IMR-90 (cell line): ENCODE measurements around the gene ZNF771.

Experiments used
- FOS ChIP-seq: fragments of 150-350 bp; IDR thresholded peaks from 2 replicates; pipeline ENCODE4 v1.6.1; 2016; ENCODE audit warnings: low read depth, low read length
- MAFK ChIP-seq: IDR thresholded peaks from 2 replicates; pipeline ENCODE4 v1.6.1; 2012; ENCODE audit warnings: low read depth, low read length, improper control_type of control experiment
- MAZ ChIP-seq: IDR thresholded peaks from 2 replicates; pipeline ENCODE4 v1.6.1; 2012; ENCODE audit warnings: low read depth, mild to moderate bottlenecking, low read length, improper control_type of control experiment, moderate library complexity, borderline replicate concordance
- POLR2A ChIP-seq: IDR thresholded peaks from 2 replicates; pipeline ENCODE4 v1.6.1; 2012; ENCODE audit warnings: mild to moderate bottlenecking, low read depth, low read length
- RAD21 ChIP-seq: IDR thresholded peaks from 2 replicates; pipeline ENCODE4 v1.6.1; 2012; ENCODE audit warnings: low read length, improper control_type of control experiment
- RCOR1 ChIP-seq: IDR thresholded peaks from 2 replicates; pipeline ENCODE4 v1.6.1; 2012; ENCODE audit warnings: mild to moderate bottlenecking, low read length, improper control_type of control experiment; ENCODE audit not compliant: insufficient replicate concordance
- RFX5 ChIP-seq: IDR thresholded peaks from 2 replicates; pipeline ENCODE4 v1.8.0; 2012; ENCODE audit warnings: low read depth, mild to moderate bottlenecking, low read length, moderate library complexity
- SMC3 ChIP-seq: fragments of 150-350 bp; IDR thresholded peaks from 2 replicates; pipeline ENCODE4 v1.6.1; 2016; ENCODE audit warnings: low read depth, mild to moderate bottlenecking, antibody characterized with exemption, low read length, moderate library complexity
- TF ChIP-seq, protein P1 (sequence below): conservative IDR thresholded peaks from 2 replicates; pipeline ENCODE4 v1.5.1; 2012; ENCODE audit warnings: mild to moderate bottlenecking, low read depth, low read length, improper control_type of control experiment

DNA sequence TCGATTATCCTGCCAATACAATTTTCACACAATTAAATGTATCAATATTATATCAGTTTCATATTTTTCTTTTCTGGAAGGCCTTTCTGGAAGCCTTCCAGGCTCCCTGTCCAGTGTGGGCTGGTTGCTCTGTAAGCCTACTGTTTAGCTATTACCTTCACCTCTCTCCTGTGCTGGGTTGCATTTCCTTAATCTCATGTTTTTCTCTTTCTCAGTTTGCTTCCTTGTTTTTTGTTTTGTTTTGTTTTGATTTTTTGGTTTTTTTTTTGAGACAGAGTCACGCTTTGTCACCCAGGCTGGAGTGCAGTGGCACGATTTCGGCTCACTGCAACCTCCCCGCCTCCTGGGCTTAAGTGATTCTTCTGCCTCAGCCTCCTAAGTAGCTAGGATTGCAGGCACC is 31.4 kb downstream of the ZNF771 start:
- TF ChIP-seq SMC3: no peak
- no peak for TF ChIP-seq POLR2A
- TF ChIP-seq, protein P1, sequence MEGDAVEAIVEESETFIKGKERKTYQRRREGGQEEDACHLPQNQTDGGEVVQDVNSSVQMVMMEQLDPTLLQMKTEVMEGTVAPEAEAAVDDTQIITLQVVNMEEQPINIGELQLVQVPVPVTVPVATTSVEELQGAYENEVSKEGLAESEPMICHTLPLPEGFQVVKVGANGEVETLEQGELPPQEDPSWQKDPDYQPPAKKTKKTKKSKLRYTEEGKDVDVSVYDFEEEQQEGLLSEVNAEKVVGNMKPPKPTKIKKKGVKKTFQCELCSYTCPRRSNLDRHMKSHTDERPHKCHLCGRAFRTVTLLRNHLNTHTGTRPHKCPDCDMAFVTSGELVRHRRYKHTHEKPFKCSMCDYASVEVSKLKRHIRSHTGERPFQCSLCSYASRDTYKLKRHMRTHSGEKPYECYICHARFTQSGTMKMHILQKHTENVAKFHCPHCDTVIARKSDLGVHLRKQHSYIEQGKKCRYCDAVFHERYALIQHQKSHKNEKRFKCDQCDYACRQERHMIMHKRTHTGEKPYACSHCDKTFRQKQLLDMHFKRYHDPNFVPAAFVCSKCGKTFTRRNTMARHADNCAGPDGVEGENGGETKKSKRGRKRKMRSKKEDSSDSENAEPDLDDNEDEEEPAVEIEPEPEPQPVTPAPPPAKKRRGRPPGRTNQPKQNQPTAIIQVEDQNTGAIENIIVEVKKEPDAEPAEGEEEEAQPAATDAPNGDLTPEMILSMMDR: no peak
- TF ChIP-seq RAD21: no peak
- TF ChIP-seq FOS: no peak
- no peak for TF ChIP-seq MAZ
- TF ChIP-seq RFX5: no peak
- no peak for TF ChIP-seq RCOR1
- no peak for TF ChIP-seq MAFK
